ACC112 (cell line): ENCODE measurements around the gene SAP25.
A peak's percentile ranks its signal among the peaks of the same experiment; 100 is the strongest.

Experiments
- H2AFZ ChIP-seq: fragments of 200-600 bp; sonication (generic); one replicate; pipeline ENCODE4 v1.6.0; 2017; ENCODE audit warnings: antibody characterized with exemption, low read length; ENCODE audit not compliant: unreplicated experiment
- H3K27ac ChIP-seq: fragments of 200-600 bp; sonication (generic); 2 replicates; pipeline ENCODE4 v1.5.1; 2014; ENCODE audit warnings: low read depth, mild to moderate bottlenecking, antibody characterized with exemption, low read length, moderate library complexity
- H3K27me3 ChIP-seq: fragments of 200-600 bp; sonication (generic); 2 replicates; pipeline ENCODE4 v1.6.1; 2014; ENCODE audit warnings: mild to moderate bottlenecking, antibody characterized with exemption, low read length, moderate library complexity, mixed read lengths; ENCODE audit not compliant: insufficient read depth
- H3K36me3 ChIP-seq: fragments of 200-600 bp; sonication (generic); 2 replicates; pipeline ENCODE4 v1.6.1; 2016; ENCODE audit warnings: mild to moderate bottlenecking, antibody characterized with exemption, low read length, moderate library complexity, mixed read lengths; ENCODE audit not compliant: insufficient read depth
- H3K4me1 ChIP-seq: fragments of 200-600 bp; sonication (generic); one replicate; pipeline ENCODE4 v1.6.1; 2016; ENCODE audit warnings: low read length, mixed read lengths; ENCODE audit not compliant: insufficient read depth, unreplicated experiment, control insufficient read depth
- H3K4me3 ChIP-seq: fragments of 200-600 bp; sonication (generic); 2 replicates; pipeline ENCODE4 v1.5.1; 2014; ENCODE audit warnings: mild to moderate bottlenecking, low read depth, low read length
- H3K79me2 ChIP-seq: fragments of 200-600 bp; sonication (generic); one replicate; pipeline ENCODE4 v1.6.0; 2016; ENCODE audit warnings: low read length; ENCODE audit not compliant: control insufficient read depth, unreplicated experiment, insufficient read depth

SAP25 gene

DNA sequence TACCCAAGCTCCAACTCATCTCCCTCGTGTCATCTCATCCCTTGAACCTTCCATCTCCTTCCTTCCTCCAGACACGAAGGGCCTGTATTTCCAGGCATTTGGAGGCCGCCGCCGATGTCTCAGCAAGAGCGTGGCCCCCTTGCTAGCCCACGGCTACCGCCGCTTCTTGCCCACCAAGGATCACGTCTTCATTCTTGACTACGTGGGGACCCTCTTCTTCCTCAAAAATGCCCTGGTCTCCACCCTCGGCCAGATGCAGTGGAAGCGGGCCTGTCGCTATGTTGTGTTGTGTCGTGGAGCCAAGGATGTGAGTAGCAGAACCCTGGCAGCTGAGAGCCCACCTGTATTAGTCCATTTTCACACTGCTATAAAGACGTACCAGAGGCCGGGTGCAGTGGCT, 17.9 kb upstream of the SAP25 start:
- H2AFZ ChIP-seq = no peak overlapping the region
- no peaks in the 10 kb centered on the region for H3K27me3 ChIP-seq
- H3K36me3 ChIP-seq = no peaks in the 10 kb centered on the region
- no peaks in the 10 kb centered on the region for H3K79me2 ChIP-seq
- H3K27ac ChIP-seq = no peak overlapping the region
- no peak overlapping the region for H3K4me3 ChIP-seq
- peaks cover 6% of the 10 kb centered on the region for H3K4me1 ChIP-seq

DNA sequence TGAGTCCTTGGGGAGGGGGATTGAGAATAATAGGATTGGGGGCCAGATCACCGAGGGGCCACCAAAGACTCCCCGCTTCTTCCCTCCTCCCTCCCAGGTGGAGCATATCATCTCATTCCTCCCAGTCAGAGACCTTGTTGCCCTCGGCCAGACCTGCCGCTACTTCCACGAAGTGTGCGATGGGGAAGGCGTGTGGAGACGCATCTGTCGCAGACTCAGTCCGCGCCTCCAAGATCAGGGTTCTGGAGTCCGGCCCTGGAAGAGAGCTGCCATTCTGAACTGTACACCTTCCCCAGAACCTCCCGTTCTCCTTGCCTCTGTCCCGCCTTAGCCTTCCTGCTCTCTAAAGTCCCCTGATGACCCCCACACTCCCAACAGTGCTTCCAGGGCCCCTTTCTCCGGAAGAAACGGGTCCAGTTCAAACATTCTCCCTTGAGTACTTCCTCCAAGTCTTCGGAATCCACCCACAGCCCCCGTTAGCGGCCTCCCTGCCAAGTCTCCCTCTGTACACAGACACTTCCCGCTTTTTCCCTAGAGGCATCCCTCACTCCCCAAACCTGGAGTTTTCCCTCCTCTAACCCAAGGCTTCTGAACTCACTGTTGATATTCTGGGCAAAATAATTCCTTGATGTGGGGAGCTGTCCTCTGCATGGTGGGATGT, 16.5 kb upstream of the SAP25 start:
- Histone ChIP-seq H3K79me2 (peaks cover 4% of the 10 kb centered on the region), H3K27ac (no peak overlapping the region), H3K4me3 (no peak overlapping the region), H3K4me1 (peaks cover 6% of the 10 kb centered on the region), H3K36me3 (no peaks in the 10 kb centered on the region), H2AFZ (no peak overlapping the region), H3K27me3 (no peaks in the 10 kb centered on the region)

DNA sequence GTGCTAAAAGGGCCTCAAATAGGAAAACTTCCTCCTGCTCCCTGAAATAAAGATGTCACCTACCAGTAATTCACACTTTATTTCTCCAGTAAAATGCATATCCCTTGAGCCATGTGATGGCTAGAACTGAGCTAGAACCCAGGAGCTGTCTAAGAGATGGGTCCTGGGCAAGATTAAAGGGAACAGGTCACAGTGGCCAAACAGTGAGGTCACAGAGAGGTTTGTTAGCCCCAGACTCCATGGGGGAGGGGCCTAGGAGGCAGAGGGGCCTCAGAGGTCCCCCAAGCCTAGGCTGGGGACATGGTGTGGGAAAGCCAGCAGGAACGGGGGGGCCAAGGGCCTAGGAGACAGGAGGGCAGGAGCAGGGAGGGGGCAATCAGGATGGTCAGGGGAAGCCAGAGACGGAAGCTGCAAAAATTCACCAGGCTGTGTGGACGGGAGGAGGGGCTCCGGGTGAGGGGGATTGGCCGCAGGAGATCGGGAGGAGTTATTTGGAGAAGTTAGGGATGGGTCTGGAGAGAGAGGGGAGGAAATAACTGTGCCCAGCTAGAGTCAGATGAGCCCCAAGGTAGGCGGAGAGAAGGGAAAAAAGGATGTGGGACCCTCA, 15.7 kb upstream of the SAP25 start:
- Histone ChIP-seq H3K27me3 (no peaks in the 10 kb centered on the region), H3K4me1 (peaks cover 6% of the 10 kb centered on the region), H3K4me3 (no peak overlapping the region), H3K27ac (no peak overlapping the region), H3K36me3 (no peaks in the 10 kb centered on the region), H3K79me2 (peaks cover 12% of the 10 kb centered on the region), H2AFZ (no peak overlapping the region)

DNA sequence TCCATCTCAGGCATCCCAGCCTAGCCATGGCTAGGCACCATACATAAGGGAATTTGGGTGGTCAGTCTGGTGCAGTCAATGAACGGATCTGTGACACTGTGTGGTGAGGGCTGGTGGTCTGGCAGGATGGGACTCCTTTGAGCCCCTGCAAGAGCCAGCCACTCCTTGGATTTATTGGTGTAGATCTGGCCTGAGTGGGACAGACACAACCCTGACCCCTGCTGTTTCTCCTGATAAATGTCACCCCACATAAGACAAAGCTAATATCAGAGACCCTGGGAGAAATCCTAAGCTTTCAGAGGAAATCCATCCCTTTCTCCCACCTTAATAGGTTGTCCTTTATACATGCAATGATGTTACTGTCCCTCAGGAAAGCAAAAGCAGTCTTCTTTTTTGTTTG, 14.7 kb upstream of the SAP25 start:
- H3K27me3 ChIP-seq = no peaks in the 10 kb centered on the region
- H3K79me2 ChIP-seq = peaks cover 12% of the 10 kb centered on the region
- no peak overlapping the region for H2AFZ ChIP-seq
- no peak overlapping the region for H3K27ac ChIP-seq
- no peaks in the 10 kb centered on the region for H3K36me3 ChIP-seq
- no peak overlapping the region for H3K4me3 ChIP-seq
- peaks cover 13% of the 10 kb centered on the region for H3K4me1 ChIP-seq

DNA sequence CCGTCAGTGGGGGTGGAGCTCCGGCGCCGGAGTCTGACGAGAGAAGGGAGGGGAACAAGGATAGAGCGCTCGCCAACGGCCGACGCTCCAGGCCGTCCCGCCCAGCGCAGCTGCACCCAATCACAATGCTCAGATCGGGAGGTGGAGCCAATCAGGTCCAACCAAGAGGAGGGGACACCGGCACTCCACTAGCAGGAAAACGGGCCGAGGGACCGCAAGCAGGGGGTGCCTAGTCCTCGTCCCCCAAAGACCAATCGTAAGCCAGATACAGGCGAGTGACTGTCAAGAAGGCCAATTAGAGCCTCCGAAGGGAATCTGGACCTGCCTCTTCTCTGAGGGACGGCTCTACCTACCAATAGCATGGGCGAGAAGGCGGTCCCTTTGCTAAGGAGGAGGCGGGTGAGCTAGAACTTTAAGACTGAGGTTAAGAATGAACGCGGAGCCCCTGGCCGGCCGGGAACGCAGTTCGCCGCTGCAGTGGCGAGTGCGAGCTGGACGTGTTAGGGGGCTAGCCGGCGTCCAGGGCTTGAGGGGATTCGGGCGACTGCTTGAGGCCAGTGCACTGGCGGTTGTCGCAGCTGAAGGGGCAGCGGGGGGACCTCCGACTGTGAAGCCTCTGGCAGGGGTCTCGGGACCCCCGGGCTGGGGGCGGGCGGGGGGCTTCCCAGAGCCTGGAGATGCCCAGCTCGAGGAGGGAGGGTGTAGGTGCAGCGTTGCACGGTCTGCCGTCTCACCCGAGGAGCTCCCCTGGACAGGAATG, 12.7 kb upstream of the SAP25 start, which contains the start of gene FBXO24:
Gene FBXO24 (plus strand): TSS at position 63 of the 760 bp plus-strand sequence. CDS start 298 bp downstream, at position 361.
- Histone ChIP-seq H3K4me1 (peaks cover 18% of the 10 kb centered on the region), H3K27me3 (no peaks in the 10 kb centered on the region), H2AFZ (peak within 1 kb of the TSS; percentile 63), H3K4me3 (peak within 1 kb of the TSS; percentile 80), H3K36me3 (no peaks in the 10 kb centered on the region), H3K79me2 (peaks cover 20% of the 10 kb centered on the region), H3K27ac (peak within 1 kb of the TSS; percentile 65)

DNA sequence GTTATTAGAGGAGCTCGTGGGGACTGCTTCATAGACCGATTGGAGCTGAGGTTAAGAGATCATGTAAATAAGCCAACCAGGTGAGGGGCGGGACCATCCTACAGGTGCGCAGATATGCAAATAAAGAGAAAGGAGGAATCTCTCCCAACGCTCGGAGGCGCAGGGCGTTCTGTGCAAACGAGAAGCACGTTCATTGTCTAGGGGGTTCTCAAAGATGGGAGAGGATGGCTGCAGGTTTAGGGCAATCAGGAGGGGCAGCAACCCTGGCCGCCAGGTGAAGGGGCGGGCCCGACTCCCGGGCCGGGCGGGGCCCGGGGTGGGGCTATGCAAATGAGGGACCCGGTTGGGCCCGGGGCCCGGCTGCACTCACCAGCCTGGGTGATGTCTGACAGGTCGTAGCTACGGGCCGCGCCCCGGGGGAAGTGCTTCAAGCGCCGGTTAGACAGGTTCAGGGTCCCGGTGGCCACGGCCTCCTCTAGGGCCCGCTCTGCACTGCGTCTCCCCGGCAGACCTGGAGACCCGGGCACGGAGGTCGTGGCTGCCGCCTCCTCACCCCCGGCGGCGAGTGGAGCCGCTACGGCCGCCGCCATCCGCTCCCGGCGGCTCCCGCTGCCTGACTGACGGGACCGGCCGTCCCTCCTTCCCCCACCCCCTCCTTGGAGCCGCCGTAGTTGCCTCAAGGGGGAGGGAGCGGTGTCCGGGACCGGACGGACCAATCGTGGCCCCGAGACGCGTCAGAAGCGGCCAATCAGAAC, 12.0 kb upstream of the SAP25 start, which contains the start of gene LRCH4:
Gene LRCH4 (minus strand): TSS at position 619 of the 755 bp plus-strand sequence. CDS start 29 bp downstream, at position 590.
- H3K4me3 ChIP-seq = peak within 1 kb of the TSS; percentile 80
- H3K4me1 ChIP-seq = peaks cover 17% of the 10 kb centered on the region
- no peaks in the 10 kb centered on the region for H3K27me3 ChIP-seq
- H3K36me3 ChIP-seq = peaks cover 3% of the 10 kb centered on the region; the same call in 1 of the 2 replicates
- peaks cover 20% of the 10 kb centered on the region for H3K79me2 ChIP-seq
- H3K27ac ChIP-seq = peak within 1 kb of the TSS; percentile 65
- peak within 1 kb of the TSS; percentile 63 for H2AFZ ChIP-seq

DNA sequence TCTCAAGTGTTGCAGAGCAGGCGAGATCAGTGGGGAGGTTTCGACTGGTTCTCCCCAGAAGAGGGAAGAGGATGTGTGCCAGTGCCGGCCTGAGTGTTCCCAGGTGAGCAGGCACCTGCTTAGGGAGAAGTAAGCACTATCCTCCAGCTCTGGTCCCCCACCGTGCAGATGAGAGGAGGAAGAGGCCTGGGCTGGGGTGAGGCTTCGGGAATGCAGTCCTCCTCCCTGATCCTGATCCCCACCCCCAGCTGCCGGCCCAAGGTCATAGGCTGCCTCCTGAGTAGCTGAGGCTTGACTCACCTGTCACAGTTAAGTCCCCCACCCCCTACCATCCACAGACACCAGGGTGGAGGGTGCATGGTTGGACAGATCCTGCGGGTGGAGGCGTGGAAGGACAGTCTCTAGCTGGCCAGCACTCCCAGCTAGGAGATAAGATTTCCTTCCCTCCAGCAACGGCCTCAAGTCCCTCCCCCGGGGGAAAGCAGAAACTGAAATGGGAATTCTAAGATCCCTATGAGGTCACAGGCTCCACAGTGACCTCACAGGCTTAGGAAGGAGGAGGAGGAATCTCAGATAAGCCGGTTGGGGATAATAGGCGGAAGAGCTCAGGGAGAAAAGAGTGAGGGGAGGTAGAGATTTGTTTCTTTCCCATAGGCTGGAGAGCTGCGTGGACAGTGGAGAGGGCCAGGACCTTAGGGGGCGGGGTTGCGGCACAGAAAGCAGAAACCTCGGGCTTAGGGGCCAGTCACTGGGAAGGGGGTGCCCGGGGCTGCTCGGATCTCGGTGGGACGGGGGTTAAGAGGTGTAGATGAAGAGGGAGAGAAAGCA, 11.2 kb upstream of the SAP25 start:
- Histone ChIP-seq H2AFZ (no peak overlapping the region), H3K36me3 (peaks cover 6% of the 10 kb centered on the region; the same call in 1 of the 2 replicates), H3K4me3 (peak overlapping the region; percentile 79), H3K27me3 (no peaks in the 10 kb centered on the region), H3K79me2 (peaks cover 20% of the 10 kb centered on the region), H3K4me1 (peaks cover 12% of the 10 kb centered on the region), H3K27ac (peak overlapping the region; percentile 65)

DNA sequence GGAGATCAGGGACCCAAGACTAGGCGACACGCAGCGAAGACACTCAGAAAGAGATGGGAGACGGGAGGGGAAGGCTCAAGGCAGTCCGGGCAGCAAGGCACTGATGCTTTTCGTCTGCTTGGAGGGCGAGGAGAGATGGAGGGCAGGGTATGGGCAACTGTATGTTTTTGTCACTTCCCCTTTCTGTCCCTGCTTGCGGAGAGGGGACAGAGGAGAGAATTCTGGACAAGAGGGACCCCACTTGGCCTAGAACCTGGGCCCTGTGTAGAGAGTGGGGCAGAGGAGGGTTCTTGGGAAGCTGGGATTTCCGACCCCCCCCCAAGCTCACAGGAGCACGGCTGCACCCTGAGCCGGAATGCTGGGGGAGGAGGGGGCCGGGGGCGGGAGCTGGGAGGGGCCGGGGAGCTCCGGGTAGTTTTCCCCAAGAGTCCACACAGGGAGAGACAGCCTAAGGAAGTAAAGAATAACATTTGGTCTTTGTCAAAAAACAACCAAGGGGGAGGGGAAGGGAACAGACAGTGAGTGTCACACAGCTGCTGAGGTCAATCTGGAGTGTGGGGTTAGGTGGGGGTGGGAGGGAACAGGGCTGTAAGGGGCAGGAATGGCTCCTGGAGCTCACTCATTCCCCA, 10.5 kb upstream of the SAP25 start:
- Histone ChIP-seq H3K4me1 (peaks cover 12% of the 10 kb centered on the region), H3K79me2 (peaks cover 20% of the 10 kb centered on the region), H3K4me3 (peak overlapping the region; percentile 79), H3K27ac (peak overlapping the region; percentile 65), H3K27me3 (no peaks in the 10 kb centered on the region), H3K36me3 (peaks cover 6% of the 10 kb centered on the region; the same call in 1 of the 2 replicates), H2AFZ (no peak overlapping the region)

DNA sequence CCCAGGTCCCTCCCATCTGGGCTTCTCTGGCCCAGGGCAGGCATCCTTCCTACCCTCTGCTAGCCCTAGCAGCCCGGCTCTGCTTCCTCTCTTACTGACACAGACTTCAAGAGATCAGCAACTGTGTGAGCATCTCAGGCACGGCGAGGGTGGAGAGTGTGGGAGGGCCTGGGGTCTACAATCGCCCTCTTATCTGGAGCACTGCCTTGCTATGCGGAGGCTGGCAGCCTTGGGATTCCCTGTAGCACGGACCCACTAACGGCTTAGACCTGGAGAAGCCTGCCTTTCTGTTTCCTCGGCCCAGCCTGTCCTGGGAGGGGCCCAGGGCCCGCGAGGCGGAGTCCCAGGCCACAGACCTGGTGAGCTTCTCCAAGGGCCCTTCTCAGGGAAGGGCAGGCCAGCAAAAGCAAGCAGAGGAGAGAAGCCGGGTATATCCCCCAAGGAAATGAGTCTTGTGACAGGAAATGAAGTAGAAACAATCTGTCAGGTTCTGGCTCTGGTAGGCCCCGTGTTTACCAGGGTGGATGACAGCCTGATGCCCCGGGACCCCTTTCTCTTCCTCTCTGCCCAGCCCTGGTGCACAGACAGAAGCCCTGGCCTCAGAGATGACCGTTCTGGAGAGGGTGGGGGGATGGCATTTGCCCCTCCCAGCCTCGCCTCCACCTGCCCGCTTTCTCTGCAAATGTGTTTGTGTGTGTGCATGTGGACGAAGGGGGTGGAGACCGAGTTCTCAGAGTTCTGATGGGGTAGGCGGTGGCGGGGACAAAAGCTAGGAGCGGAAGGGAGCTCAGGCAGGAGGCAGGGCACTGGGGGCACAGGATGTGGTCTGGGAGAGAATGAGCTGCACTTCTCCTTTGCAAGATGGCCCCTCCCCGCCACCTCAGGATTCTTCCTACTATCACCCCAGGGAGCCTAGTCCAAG, 9.7 kb upstream of the SAP25 start:
- H2AFZ ChIP-seq = no peak overlapping the region

More for the DNA sequence above, 9.7 kb upstream of the SAP25 start:
- Histone ChIP-seq H3K4me1 (peaks cover 12% of the 10 kb centered on the region), H3K4me3 (peak overlapping the region; percentile 79), H3K36me3 (peaks cover 6% of the 10 kb centered on the region; the same call in 1 of the 2 replicates), H3K79me2 (peaks cover 20% of the 10 kb centered on the region), H3K27me3 (no peaks in the 10 kb centered on the region), H3K27ac (peak overlapping the region; percentile 65)
